Measurements from ENCODE around the gene CD3D. TPM values are rescaled to one million over a fixed set of nuclear protein-coding genes. Genes with fewer than 3 reads are reported as not detected.

CD3D gene
- total RNA-seq, 1 donor from 2014 or later: not detected

DNA sequence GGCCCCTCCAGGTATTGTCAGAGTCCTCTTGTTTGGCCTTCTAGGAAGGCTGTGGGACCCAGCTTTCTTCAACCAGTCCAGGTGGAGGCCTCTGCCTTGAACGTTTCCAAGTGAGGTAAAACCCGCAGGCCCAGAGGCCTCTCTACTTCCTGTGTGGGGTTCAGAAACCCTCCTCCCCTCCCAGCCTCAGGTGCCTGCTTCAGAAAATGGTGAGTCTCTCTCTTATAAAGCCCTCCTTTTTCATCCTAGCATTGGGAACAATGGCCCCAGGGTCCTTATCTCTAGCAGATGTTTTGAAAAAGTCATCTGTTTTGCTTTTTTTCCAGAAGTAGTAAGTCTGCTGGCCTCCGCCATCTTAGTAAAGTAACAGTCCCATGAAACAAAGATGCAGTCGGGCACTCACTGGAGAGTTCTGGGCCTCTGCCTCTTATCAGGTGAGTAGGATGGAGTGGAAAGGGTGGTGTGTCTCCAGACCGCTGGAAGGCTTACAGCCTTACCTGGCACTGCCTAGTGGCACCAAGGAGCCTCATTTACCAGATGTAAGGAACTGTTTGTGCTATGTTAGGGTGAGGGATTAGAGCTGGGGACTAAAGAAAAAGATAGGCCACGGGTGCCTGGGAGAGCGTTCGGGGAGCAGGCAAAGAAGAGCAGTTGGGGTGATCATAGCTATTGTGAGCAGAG, 37.8 kb downstream of the CD3D start, which contains the start of gene CD3E:
CD3E (plus strand) TSS at position 163 of the 681 bp plus-strand sequence; CDS start at position 386, 223 bp downstream.
- TF ChIP-seq, protein P1, sequence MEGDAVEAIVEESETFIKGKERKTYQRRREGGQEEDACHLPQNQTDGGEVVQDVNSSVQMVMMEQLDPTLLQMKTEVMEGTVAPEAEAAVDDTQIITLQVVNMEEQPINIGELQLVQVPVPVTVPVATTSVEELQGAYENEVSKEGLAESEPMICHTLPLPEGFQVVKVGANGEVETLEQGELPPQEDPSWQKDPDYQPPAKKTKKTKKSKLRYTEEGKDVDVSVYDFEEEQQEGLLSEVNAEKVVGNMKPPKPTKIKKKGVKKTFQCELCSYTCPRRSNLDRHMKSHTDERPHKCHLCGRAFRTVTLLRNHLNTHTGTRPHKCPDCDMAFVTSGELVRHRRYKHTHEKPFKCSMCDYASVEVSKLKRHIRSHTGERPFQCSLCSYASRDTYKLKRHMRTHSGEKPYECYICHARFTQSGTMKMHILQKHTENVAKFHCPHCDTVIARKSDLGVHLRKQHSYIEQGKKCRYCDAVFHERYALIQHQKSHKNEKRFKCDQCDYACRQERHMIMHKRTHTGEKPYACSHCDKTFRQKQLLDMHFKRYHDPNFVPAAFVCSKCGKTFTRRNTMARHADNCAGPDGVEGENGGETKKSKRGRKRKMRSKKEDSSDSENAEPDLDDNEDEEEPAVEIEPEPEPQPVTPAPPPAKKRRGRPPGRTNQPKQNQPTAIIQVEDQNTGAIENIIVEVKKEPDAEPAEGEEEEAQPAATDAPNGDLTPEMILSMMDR (conservative IDR thresholded peaks at IDR 0.05): no peak
- Mint-ChIP-seq H3K9me3 (no peaks in the 10 kb centered on the region), H3K4me1 (no peaks in the 10 kb centered on the region), H3K36me3 (ENCODE audit: low read depth) (no peaks in the 10 kb centered on the region), H3K4me3 (no peak within 1 kb of the TSS), H3K27ac (ENCODE audit: unreplicated experiment) (no peak within 1 kb of the TSS), H3K27me3 (ENCODE audit: low read depth) (peaks cover 50% of the 10 kb centered on the region)
- no peak for DNase-seq (ENCODE audit: low read depth, low spot score)

GRCh38 chr11:118304227-118304567, 38.3 kb downstream of the CD3D start:
- H3K36me3 Mint-ChIP-seq (ENCODE audit: low read depth): no peaks in the 10 kb centered on the region
- H3K27me3 Mint-ChIP-seq (ENCODE audit: low read depth): peaks cover 53% of the 10 kb centered on the region
- TF ChIP-seq, protein P1 (conservative IDR thresholded peaks at IDR 0.05): no peak
- no peak overlapping the region for H3K4me3 Mint-ChIP-seq
- no peak overlapping the region for H3K27ac Mint-ChIP-seq (ENCODE audit: unreplicated experiment)
- H3K9me3 Mint-ChIP-seq: no peaks in the 10 kb centered on the region
- DNase-seq (ENCODE audit: low read depth, low spot score): no peak
- H3K4me1 Mint-ChIP-seq: no peaks in the 10 kb centered on the region

GRCh38 chr11:118301600-118302195, 40.8 kb downstream of the CD3D start:
- H3K4me1 Mint-ChIP-seq: no peaks in the 10 kb centered on the region
- no peaks in the 10 kb centered on the region for H3K9me3 Mint-ChIP-seq
- H3K4me3 Mint-ChIP-seq: no peak overlapping the region
- DNase-seq (ENCODE audit: low read depth, low spot score): no peak
- H3K36me3 Mint-ChIP-seq (ENCODE audit: low read depth): no peaks in the 10 kb centered on the region
- peaks cover 61% of the 10 kb centered on the region for H3K27me3 Mint-ChIP-seq (ENCODE audit: low read depth)
- H3K27ac Mint-ChIP-seq (ENCODE audit: unreplicated experiment): no peak overlapping the region
- TF ChIP-seq, protein P1 (conservative IDR thresholded peaks at IDR 0.05): no peak

- no peak overlapping the region for H3K4me3 Mint-ChIP-seq
- H3K36me3 Mint-ChIP-seq (ENCODE audit: low read depth): no peaks in the 10 kb centered on the region
- TF ChIP-seq, protein P1 (conservative IDR thresholded peaks at IDR 0.05): peak; percentile 63
- H3K27me3 Mint-ChIP-seq (ENCODE audit: low read depth): peaks cover 65% of the 10 kb centered on the region
- H3K9me3 Mint-ChIP-seq: no peaks in the 10 kb centered on the region
- no peak for DNase-seq (ENCODE audit: low read depth, low spot score)
- H3K4me1 Mint-ChIP-seq: no peaks in the 10 kb centered on the region
- no peak overlapping the region for H3K27ac Mint-ChIP-seq (ENCODE audit: unreplicated experiment)
Measured at GRCh38 chr11:118295815-118296454, 46.6 kb downstream of the CD3D start.

DNA sequence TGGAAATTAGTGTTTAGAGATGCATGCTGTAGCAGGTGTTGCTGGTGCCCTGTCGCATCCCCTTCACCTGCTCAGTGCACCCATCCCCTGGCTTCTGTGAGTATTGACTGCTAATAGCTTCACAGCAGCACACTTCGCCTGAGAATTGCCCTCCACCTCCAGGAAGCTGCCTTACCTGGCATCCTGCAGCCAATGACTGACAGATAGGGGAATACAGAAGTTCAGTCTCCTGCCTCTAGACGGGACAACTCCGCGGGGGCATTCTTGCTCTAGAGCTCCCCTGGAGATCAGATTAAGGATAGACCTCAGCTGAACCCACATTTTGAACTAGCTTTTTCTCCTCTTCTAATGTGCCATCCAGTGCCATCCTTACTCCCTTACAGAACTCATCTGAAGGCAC, 47.3 kb downstream of the CD3D start:
- no peaks in the 10 kb centered on the region for H3K4me1 Mint-ChIP-seq
- no peak overlapping the region for H3K4me3 Mint-ChIP-seq
- no peaks in the 10 kb centered on the region for H3K36me3 Mint-ChIP-seq (ENCODE audit: low read depth)
- H3K9me3 Mint-ChIP-seq: no peaks in the 10 kb centered on the region
- DNase-seq (ENCODE audit: low read depth, low spot score): no peak
- peaks cover 65% of the 10 kb centered on the region for H3K27me3 Mint-ChIP-seq (ENCODE audit: low read depth)
- TF ChIP-seq, protein P1 (conservative IDR thresholded peaks at IDR 0.05): no peak
- no peak overlapping the region for H3K27ac Mint-ChIP-seq (ENCODE audit: unreplicated experiment)
